Upper lobe of left lung (tissue), 4 donors: ENCODE measurements around the gene VMP1.
"Not testable (repeated sequence)": the region's sequence is repeated elsewhere in the genome, so short reads cannot be mapped to it uniquely, and the experiment has no call there.

Experiments
- EP300 ChIP-seq, 4 donors: sonication (generic); formaldehyde crosslinking; IDR thresholded peaks; one replicate each; pipeline ENCODE4 v1.5.1; 2017; ENCODE audit warnings: antibody characterized with exemption in 4 of 4, control low read depth in 2 of 4
- POLR2A ChIP-seq, 4 donors: fragments of 450-650 bp; IDR thresholded peaks; one replicate each; pipeline ENCODE4 v1.5.1; 2016 to 2017; ENCODE audit warnings: antibody characterized with exemption in 4 of 4, mild to moderate bottlenecking in 2 of 4
- POLR2AphosphoS5 ChIP-seq, 2 donors: sonication (generic); formaldehyde crosslinking; IDR thresholded peaks; one replicate each; pipeline ENCODE4 v1.5.1; 2017; ENCODE audit warnings: antibody characterized with exemption in 2 of 2
- TF ChIP-seq, protein P1 (sequence below), 6 experiments: fragments of 450-650 bp in 4 of 6; fragments of 200-600 bp in 2 of 6; sonication (generic) in 2 of 6; IDR thresholded peaks; one replicate each; pipeline ENCODE4 v1.5.1; 2016 to 2019; ENCODE audit warnings: antibody characterized with exemption in 6 of 6

DNA sequence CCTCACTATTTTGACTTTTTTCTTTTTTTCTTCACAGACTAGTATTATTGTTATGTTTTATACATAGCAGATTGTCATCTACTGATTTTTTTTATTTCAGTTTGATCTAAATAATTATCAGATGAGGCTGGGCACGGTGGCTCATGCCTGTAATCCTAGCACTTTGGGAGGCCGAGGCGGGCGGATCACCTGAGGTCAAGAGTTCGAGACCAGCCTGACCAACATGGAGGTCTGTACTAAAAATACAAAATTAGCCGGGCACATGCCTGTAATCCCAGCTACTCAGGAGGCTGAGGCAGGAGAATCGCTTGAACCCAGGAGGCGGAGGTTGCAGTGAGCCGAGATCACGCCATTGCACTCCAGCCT, 85.0 kb downstream of the VMP1 start:
- TF ChIP-seq, protein P1, sequence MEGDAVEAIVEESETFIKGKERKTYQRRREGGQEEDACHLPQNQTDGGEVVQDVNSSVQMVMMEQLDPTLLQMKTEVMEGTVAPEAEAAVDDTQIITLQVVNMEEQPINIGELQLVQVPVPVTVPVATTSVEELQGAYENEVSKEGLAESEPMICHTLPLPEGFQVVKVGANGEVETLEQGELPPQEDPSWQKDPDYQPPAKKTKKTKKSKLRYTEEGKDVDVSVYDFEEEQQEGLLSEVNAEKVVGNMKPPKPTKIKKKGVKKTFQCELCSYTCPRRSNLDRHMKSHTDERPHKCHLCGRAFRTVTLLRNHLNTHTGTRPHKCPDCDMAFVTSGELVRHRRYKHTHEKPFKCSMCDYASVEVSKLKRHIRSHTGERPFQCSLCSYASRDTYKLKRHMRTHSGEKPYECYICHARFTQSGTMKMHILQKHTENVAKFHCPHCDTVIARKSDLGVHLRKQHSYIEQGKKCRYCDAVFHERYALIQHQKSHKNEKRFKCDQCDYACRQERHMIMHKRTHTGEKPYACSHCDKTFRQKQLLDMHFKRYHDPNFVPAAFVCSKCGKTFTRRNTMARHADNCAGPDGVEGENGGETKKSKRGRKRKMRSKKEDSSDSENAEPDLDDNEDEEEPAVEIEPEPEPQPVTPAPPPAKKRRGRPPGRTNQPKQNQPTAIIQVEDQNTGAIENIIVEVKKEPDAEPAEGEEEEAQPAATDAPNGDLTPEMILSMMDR (IDR thresholded peaks at IDR 0.05): not testable (repeated sequence)
- not testable (repeated sequence) for TF ChIP-seq POLR2AphosphoS5, POLR2A, EP300 (IDR thresholded peaks at IDR 0.05)
